GM12875 (cell line): ENCODE data around the gene OGT.

Source experiments
- H3K4me3 ChIP-seq: one replicate; pipeline ENCODE4 v1.5.1; 2011; ENCODE audit warnings: low read depth, low read length, control low read depth
- TF ChIP-seq, protein P1 (sequence below): IDR thresholded peaks from 2 replicates; pipeline ENCODE4 v1.5.1; 2011; ENCODE audit warnings: low read depth, mild to moderate bottlenecking, control low read depth, inconsistent platforms, low read length, moderate library complexity, borderline replicate concordance; ENCODE audit not compliant: insufficient read depth

Gene OGT

DNA sequence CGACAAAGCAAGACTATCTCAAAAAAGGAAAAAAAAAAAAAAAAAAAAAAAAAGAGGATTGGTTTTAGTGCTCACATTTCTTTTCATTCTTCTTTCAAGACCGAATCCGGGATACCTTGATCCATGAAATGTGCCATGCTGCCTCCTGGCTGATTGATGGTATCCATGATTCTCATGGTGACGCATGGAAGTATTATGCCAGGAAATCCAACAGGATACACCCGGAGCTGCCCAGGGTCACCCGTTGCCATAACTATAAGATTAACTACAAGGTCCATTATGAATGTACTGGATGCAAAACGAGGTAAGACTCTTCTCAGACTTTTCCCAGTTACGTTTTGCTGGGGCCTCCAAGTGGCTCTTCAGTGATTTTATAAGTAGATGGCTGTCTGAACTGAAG is 79.4 kb downstream of the OGT start:
- TF ChIP-seq, protein P1, sequence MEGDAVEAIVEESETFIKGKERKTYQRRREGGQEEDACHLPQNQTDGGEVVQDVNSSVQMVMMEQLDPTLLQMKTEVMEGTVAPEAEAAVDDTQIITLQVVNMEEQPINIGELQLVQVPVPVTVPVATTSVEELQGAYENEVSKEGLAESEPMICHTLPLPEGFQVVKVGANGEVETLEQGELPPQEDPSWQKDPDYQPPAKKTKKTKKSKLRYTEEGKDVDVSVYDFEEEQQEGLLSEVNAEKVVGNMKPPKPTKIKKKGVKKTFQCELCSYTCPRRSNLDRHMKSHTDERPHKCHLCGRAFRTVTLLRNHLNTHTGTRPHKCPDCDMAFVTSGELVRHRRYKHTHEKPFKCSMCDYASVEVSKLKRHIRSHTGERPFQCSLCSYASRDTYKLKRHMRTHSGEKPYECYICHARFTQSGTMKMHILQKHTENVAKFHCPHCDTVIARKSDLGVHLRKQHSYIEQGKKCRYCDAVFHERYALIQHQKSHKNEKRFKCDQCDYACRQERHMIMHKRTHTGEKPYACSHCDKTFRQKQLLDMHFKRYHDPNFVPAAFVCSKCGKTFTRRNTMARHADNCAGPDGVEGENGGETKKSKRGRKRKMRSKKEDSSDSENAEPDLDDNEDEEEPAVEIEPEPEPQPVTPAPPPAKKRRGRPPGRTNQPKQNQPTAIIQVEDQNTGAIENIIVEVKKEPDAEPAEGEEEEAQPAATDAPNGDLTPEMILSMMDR = no peak

DNA sequence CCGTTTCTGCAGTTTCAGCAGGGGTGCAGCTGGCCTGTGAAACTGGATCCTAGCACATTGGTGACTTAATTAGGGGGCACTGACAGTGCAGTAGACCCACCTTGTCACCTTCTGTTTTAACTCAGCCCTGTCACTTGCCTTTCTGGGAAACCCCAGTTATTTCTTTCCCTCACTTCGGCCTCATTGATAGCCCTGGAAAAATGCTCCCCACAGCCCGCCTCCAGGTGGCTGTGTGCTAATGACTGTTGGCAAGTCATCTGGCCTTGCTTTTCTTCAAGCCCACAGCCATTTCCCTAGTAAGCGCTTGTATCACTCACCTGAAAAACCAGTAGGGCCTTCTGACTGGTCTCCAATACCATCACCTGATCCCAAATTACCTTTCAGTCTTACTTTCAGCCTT is 82.2 kb downstream of the OGT start:
- H3K4me3 ChIP-seq = no peak overlapping the region
- TF ChIP-seq, protein P1 = no peak

More for the DNA sequence above, 79.4 kb downstream of the OGT start:
- no peak overlapping the region for H3K4me3 ChIP-seq

DNA sequence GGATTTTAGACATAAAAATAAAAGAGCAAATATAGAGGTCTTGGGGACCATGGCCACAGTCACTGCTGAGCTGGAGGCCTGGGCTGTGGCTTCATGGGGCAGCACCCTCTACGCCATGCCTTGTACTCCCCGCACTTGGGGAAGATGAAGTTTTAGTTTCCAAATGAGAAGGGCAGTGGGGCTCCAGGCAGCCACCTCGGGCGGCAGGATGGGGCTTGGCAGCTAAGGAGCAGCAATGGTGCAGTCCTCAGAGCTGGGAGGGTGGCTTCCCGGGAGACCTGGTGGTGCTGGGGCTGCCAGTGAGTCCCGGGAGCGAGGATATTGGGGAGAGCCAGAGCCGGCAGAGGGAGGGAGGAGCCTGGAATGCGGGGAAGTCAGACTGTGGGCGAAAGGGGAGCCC is 83.0 kb downstream of the OGT start:
- TF ChIP-seq, protein P1 = no peak
- no peak overlapping the region for H3K4me3 ChIP-seq

DNA sequence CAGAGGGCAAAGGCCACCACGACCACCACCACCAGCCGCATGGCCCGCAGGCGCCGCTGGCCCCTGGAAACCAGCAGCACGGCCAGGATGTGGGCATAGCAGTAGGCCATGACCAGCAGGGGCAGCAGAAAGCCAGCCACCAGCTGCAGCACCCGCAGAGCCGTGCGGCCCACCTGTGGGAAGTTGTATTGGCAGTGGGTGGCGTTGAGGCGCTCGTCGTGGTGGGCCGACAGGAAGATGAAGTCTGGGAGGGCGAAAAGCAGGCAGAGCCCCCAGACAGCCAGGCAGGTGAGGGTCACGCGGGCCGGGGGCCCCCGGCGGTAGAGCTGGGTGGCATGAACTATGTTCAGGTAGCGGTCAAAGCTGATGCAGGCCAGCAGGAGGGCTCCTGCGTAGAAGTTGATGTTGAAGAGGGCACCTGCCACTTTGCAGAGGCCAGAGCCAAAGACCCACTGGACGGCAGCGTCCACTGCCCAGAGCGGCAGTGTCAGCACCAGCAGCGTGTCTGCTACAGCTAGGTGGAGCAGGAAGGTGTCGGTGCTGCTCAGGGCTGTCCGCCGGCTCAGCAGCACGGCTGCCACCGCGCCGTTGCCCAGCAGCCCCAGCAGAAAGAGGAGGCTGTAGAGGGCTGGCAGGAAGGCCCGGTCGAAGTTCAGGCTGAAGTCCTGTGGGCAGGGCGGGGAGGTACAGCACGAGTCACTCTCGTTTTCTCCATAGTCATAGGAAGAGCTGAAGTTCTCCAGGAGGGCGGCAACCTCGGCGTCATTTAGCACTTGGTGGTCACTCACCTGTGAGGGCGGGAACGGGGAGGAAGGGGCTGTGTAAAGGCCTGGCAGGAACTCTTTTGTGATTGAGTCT is 84.0 kb downstream of the OGT start:
- no peak overlapping the region for H3K4me3 ChIP-seq
- TF ChIP-seq, protein P1 = no peak

DNA sequence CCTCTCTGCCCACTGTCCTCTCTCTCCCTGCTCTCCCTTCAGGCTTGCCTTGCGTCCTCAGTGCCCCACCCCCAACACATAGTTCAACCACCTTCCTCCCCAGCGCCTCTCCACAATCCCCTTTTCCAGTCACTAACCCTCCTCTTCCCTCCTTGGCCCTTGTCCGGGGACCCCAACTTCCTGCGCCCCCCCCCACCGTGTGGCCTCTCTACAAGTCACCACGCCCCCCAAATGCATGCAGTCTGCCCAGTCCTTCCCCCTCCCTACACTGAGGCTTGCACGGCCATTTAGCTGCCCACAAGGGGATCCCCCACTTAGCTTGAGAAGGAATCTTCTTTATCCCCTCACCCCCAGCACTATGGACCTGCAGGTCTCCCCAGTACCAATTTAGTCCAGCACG is 84.8 kb downstream of the OGT start:
- TF ChIP-seq, protein P1 = no peak

DNA sequence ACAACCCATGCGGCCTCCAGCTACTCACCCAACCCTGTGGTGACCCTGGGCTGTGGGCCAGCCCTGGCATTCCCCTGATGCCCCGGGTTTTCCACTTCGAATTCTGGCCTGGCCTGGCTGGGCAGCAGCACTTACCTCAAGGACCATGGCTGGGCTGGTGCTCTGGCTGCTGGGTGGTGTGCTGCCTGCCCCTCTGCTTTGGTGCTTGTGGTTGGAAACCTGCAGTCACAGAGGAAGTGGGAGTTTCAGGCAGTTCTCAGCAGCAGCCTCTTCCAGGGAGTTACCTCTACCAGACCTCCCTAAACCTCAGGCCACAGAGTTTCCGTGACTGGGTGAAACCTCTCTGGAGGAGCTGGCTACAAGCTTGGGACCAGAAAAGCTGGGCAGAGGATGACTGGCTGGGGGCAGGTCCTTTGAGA is 85.4 kb downstream of the OGT start, which contains the start of gene CXCR3:
TSS of gene CXCR3 (minus strand) at position 209 of the 419 bp plus-strand sequence. CDS start at position 147, 62 bp downstream.
- H3K4me3 ChIP-seq = peak within 1 kb of the TSS; percentile 43
- TF ChIP-seq, protein P1 = no peak

More for the DNA sequence above, 84.8 kb downstream of the OGT start:
- H3K4me3 ChIP-seq = peak overlapping the region; percentile 43

DNA sequence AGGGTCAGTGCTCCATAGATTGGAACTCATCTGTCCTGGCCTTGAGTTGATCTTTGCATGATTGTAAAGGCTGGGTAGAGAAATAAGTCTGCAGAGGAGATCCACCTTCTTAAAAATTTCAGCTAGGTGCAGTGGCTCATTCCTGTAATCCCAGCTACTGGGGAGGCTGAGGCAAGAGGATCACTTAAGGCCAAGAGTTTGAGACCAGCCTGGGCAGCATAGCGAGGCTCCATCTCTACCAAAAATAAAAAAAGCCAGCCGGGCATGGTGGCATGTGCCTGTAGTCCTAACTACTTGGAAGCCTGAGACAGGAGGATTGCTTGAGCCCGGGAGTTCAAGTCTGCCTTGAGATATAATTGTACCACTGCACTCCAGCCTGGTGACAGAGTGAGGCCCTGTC is 85.9 kb downstream of the OGT start:
- TF ChIP-seq, protein P1 = no peak
- no peak overlapping the region for H3K4me3 ChIP-seq
